Measurements from ENCODE around the gene XPO5.
"Not testable (repeated sequence)": the region's sequence is repeated elsewhere in the genome, so short reads cannot be mapped to it uniquely, and the experiment has no call there.

Gene XPO5

GRCh38 chr6:43505718-43506117, 70.1 kb downstream of the XPO5 start:
- H3K9me3 Mint-ChIP-seq, result no peaks in the 10 kb centered on the region

GRCh38 chr6:43504756-43505593, 70.9 kb downstream of the XPO5 start:
- H3K36me3 Mint-ChIP-seq, result peaks cover 14% of the 10 kb centered on the region
- peaks cover 8% of the 10 kb centered on the region for H3K27me3 Mint-ChIP-seq
- no peak for ATAC-seq (ENCODE audit: low read depth)
- H3K9me3 Mint-ChIP-seq, result no peaks in the 10 kb centered on the region
- peaks cover 11% of the 10 kb centered on the region for H3K4me1 Mint-ChIP-seq
- DNase-seq (ENCODE audit: low spot score in 2 of 2), result no peak
- H3K4me3 Mint-ChIP-seq, result no peak overlapping the region
- H3K27ac Mint-ChIP-seq, result no peak overlapping the region

More at GRCh38 chr6:43505718-43506117, 70.1 kb downstream of the XPO5 start:
- Mint-ChIP-seq H3K27me3 (peaks cover 8% of the 10 kb centered on the region), H3K4me1 (peaks cover 11% of the 10 kb centered on the region), H3K36me3 (peaks cover 12% of the 10 kb centered on the region), H3K4me3 (no peak overlapping the region), H3K27ac (no peak overlapping the region)
- DNase-seq (ENCODE audit: low spot score in 2 of 2) (no peak), ATAC-seq (ENCODE audit: low read depth) (no peak)

- H3K4me3 Mint-ChIP-seq, result no peak overlapping the region
- H3K27ac Mint-ChIP-seq, result peak overlapping the region; percentile 57
- peaks cover 2% of the 10 kb centered on the region for H3K4me1 Mint-ChIP-seq
- DNase-seq (ENCODE audit: low spot score in 2 of 2) (no peak), ATAC-seq (ENCODE audit: low read depth) (no peak)
- peaks cover 21% of the 10 kb centered on the region for H3K36me3 Mint-ChIP-seq
- H3K9me3 Mint-ChIP-seq, result no peaks in the 10 kb centered on the region
- peaks cover 2% of the 10 kb centered on the region for H3K27me3 Mint-ChIP-seq
Observed at GRCh38 chr6:43503443-43503842, 72.4 kb downstream of the XPO5 start.

- DNase-seq (ENCODE audit: low spot score in 2 of 2), result no peak
- Mint-ChIP-seq H3K9me3 (no peaks in the 10 kb centered on the region), H3K4me3 (no peak overlapping the region), H3K36me3 (peaks cover 21% of the 10 kb centered on the region), H3K27ac (peak overlapping the region; percentile 57), H3K27me3 (no peaks in the 10 kb centered on the region), H3K4me1 (no peaks in the 10 kb centered on the region)
- ATAC-seq (ENCODE audit: low read depth), result no peak
Observed at GRCh38 chr6:43502666-43503065, 73.2 kb downstream of the XPO5 start.

- peaks cover 21% of the 10 kb centered on the region for H3K36me3 Mint-ChIP-seq
- DNase-seq (ENCODE audit: low spot score in 2 of 2) (no peak), ATAC-seq (ENCODE audit: low read depth) (no peak)
- H3K27me3 Mint-ChIP-seq, result no peaks in the 10 kb centered on the region
- no peak overlapping the region for H3K4me3 Mint-ChIP-seq
- no peaks in the 10 kb centered on the region for H3K4me1 Mint-ChIP-seq
- H3K27ac Mint-ChIP-seq, result no peak overlapping the region
- no peaks in the 10 kb centered on the region for H3K9me3 Mint-ChIP-seq
Observed at GRCh38 chr6:43500921-43501320, 74.9 kb downstream of the XPO5 start.

- no peak overlapping the region for H3K4me3 Mint-ChIP-seq
- peaks cover 21% of the 10 kb centered on the region for H3K36me3 Mint-ChIP-seq
- ATAC-seq (ENCODE audit: low read depth) (no peak), DNase-seq (ENCODE audit: low spot score in 2 of 2) (no peak)
- no peak overlapping the region for H3K27ac Mint-ChIP-seq
- no peaks in the 10 kb centered on the region for H3K27me3 Mint-ChIP-seq
- H3K4me1 Mint-ChIP-seq, result peaks cover 8% of the 10 kb centered on the region
- H3K9me3 Mint-ChIP-seq, result no peaks in the 10 kb centered on the region
Observed at GRCh38 chr6:43499028-43499815, 76.6 kb downstream of the XPO5 start.

- not testable (repeated sequence) for H3K4me3 Mint-ChIP-seq; H3K9me3 Mint-ChIP-seq; DNase-seq (ENCODE audit: low spot score in 2 of 2); ATAC-seq (ENCODE audit: low read depth); H3K27me3 Mint-ChIP-seq; H3K27ac Mint-ChIP-seq
- Mint-ChIP-seq H3K4me1 (peaks cover 10% of the 10 kb centered on the region), H3K36me3 (peaks cover 18% of the 10 kb centered on the region)
Observed at GRCh38 chr6:43498291-43498690, 77.5 kb downstream of the XPO5 start.

GRCh38 chr6:43497689-43498088, 78.1 kb downstream of the XPO5 start:
- no peak overlapping the region for H3K4me3 Mint-ChIP-seq
- peaks cover 18% of the 10 kb centered on the region for H3K36me3 Mint-ChIP-seq
- H3K9me3 Mint-ChIP-seq, result no peaks in the 10 kb centered on the region
- H3K4me1 Mint-ChIP-seq, result peaks cover 13% of the 10 kb centered on the region
- H3K27me3 Mint-ChIP-seq, result no peaks in the 10 kb centered on the region
- H3K27ac Mint-ChIP-seq, result no peak overlapping the region
- ATAC-seq (ENCODE audit: low read depth) (no peak), DNase-seq (ENCODE audit: low spot score in 2 of 2) (no peak)

- Mint-ChIP-seq H3K4me1 (peaks cover 13% of the 10 kb centered on the region), H3K27ac (no peak overlapping the region), H3K27me3 (no peaks in the 10 kb centered on the region), H3K4me3 (no peak overlapping the region), H3K36me3 (peaks cover 15% of the 10 kb centered on the region), H3K9me3 (no peaks in the 10 kb centered on the region)
- ATAC-seq (ENCODE audit: low read depth) (no peak), DNase-seq (ENCODE audit: low spot score in 2 of 2) (no peak)
Observed at GRCh38 chr6:43497129-43497396, 78.8 kb downstream of the XPO5 start.

- Mint-ChIP-seq H3K9me3 (no peaks in the 10 kb centered on the region), H3K27ac (no peak overlapping the region), H3K4me3 (no peak overlapping the region), H3K36me3 (peaks cover 15% of the 10 kb centered on the region), H3K4me1 (peaks cover 13% of the 10 kb centered on the region), H3K27me3 (no peaks in the 10 kb centered on the region)
- ATAC-seq (ENCODE audit: low read depth) (peak; percentile 35), DNase-seq (ENCODE audit: low spot score in 2 of 2) (no peak)
Observed at GRCh38 chr6:43496370-43497128, 79.3 kb downstream of the XPO5 start.

GRCh38 chr6:43495409-43495941, 80.4 kb downstream of the XPO5 start:
- Mint-ChIP-seq H3K4me3 (no peak overlapping the region), H3K27ac (no peak overlapping the region), H3K9me3 (no peaks in the 10 kb centered on the region), H3K27me3 (no peaks in the 10 kb centered on the region), H3K4me1 (peaks cover 13% of the 10 kb centered on the region), H3K36me3 (peaks cover 10% of the 10 kb centered on the region)
- ATAC-seq (ENCODE audit: low read depth), result no peak
- no peak for DNase-seq (ENCODE audit: low spot score in 2 of 2)

GRCh38 chr6:43494766-43495165, 81.1 kb downstream of the XPO5 start:
- no peak overlapping the region for H3K4me3 Mint-ChIP-seq
- H3K9me3 Mint-ChIP-seq, result no peaks in the 10 kb centered on the region
- DNase-seq (ENCODE audit: low spot score in 2 of 2) (no peak), ATAC-seq (ENCODE audit: low read depth) (no peak)
- H3K36me3 Mint-ChIP-seq, result peaks cover 14% of the 10 kb centered on the region
- H3K4me1 Mint-ChIP-seq, result peaks cover 17% of the 10 kb centered on the region
- H3K27me3 Mint-ChIP-seq, result no peaks in the 10 kb centered on the region
- H3K27ac Mint-ChIP-seq, result no peak overlapping the region

- Mint-ChIP-seq H3K4me3 (no peak overlapping the region), H3K27ac (no peak overlapping the region), H3K9me3 (no peaks in the 10 kb centered on the region), H3K4me1 (peaks cover 17% of the 10 kb centered on the region), H3K36me3 (peaks cover 11% of the 10 kb centered on the region), H3K27me3 (no peaks in the 10 kb centered on the region)
- DNase-seq (ENCODE audit: low spot score in 2 of 2), result no peak
- ATAC-seq (ENCODE audit: low read depth), result no peak
Observed at GRCh38 chr6:43494321-43494720, 81.5 kb downstream of the XPO5 start.

GRCh38 chr6:43493833-43494232, 82.0 kb downstream of the XPO5 start:
- H3K36me3 Mint-ChIP-seq, result peaks cover 8% of the 10 kb centered on the region
- H3K9me3 Mint-ChIP-seq, result no peaks in the 10 kb centered on the region
- no peak for DNase-seq (ENCODE audit: low spot score in 2 of 2)
- peaks cover 21% of the 10 kb centered on the region for H3K4me1 Mint-ChIP-seq
- ATAC-seq (ENCODE audit: low read depth), result no peak
- H3K27ac Mint-ChIP-seq, result no peak overlapping the region
- H3K4me3 Mint-ChIP-seq, result no peak overlapping the region
- H3K27me3 Mint-ChIP-seq, result no peaks in the 10 kb centered on the region
